ENCODE measurements around the gene FHIT. TPM values are rescaled to one million over a fixed set of nuclear protein-coding genes. Genes with fewer than 3 reads are reported as not detected.

Gene FHIT
- total RNA-seq, 4 donors from 2014 or later = 7.5 to 20.1 (median 13.5) TPM

DNA sequence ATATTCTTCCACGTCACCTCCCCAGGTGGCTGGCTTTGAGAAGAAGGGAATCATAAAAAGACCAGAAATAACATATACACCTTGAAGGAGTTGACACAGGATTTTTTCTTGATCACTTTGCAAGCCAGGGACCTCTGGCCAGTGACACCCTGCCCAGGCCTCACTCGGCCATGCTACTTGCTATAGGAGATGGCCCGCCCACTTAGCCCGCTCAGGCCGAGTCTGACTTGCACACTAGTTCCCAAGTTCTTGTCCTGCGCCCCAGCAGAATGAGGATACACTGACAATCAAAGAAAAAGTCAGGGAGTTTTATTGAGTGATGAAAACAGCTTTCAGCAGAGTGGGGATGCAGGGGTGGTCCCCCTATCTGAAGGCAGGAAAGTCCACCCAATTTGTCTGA is 1155.3 kb downstream of the FHIT start:
- Histone ChIP-seq H3K4me3 (no peak overlapping the region), H3K27ac (no peak overlapping the region), H3K4me1 (peaks cover 0 to 1% (median under 1%) of the 10 kb centered on the region in 4 donors), H3K9me3 (no peaks in the 10 kb centered on the region), H3K36me3 (no peaks in the 10 kb centered on the region), H3K27me3 (no peaks in the 10 kb centered on the region)
- DNase-seq = no peak
- TF ChIP-seq POLR2AphosphoS5 (IDR thresholded peaks at IDR 0.05) = no peak
- TF ChIP-seq EP300 (IDR thresholded peaks at IDR 0.05; ENCODE audit: low read depth) = no peak
- TF ChIP-seq POLR2A (IDR thresholded peaks at IDR 0.05) = no peak
- TF ChIP-seq, protein P1, sequence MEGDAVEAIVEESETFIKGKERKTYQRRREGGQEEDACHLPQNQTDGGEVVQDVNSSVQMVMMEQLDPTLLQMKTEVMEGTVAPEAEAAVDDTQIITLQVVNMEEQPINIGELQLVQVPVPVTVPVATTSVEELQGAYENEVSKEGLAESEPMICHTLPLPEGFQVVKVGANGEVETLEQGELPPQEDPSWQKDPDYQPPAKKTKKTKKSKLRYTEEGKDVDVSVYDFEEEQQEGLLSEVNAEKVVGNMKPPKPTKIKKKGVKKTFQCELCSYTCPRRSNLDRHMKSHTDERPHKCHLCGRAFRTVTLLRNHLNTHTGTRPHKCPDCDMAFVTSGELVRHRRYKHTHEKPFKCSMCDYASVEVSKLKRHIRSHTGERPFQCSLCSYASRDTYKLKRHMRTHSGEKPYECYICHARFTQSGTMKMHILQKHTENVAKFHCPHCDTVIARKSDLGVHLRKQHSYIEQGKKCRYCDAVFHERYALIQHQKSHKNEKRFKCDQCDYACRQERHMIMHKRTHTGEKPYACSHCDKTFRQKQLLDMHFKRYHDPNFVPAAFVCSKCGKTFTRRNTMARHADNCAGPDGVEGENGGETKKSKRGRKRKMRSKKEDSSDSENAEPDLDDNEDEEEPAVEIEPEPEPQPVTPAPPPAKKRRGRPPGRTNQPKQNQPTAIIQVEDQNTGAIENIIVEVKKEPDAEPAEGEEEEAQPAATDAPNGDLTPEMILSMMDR (IDR thresholded peaks at IDR 0.05) = no peak
- in situ Hi-C loops (cut with MboI; ENCODE audit: low pct_ligation_motif_present in 1 of 4, low pct_unique_long_range_greater_than_20kb in 1 of 4, low sequenced_read_pairs in 3 of 4) = no loop called here
- WGBS, 2 donors (ENCODE audit: low coverage in 1 of 2) = 80 to 92% methylated on average over 1 to 6 of the region's 6 CpGs
- intact Hi-C loops (cut with DNase I; ENCODE audit: low total_unique reads) = no loop called here

DNA sequence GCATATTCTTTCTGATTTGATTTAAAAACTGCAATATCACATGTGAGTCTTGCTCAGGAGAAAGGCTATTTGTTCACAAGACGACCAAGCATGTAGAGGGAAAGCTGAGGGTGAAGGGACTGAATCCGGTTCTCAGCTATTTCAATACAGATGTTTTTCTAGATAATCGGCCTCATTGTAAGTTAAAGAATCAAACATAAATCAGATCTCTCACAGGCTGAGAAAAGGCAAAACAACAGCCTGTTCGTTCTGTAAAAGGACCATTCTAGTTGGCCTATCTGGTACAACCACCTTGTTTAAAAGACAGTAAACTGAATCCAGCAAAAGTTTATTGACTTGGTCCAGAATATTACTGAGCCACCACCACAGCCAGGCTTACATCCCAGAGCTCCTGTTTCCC is 1155.7 kb downstream of the FHIT start:
- 58 to 65% methylated on average over 4 of the region's 4 CpGs for WGBS, 2 donors (ENCODE audit: low coverage in 1 of 2)
- no peak for DNase-seq
- TF ChIP-seq EP300 (IDR thresholded peaks at IDR 0.05; ENCODE audit: low read depth) = no peak
- TF ChIP-seq POLR2AphosphoS5 (IDR thresholded peaks at IDR 0.05) = no peak
- TF ChIP-seq, protein P1 (IDR thresholded peaks at IDR 0.05) = no peak
- no peak for TF ChIP-seq POLR2A (IDR thresholded peaks at IDR 0.05)
- Histone ChIP-seq H3K36me3 (no peaks in the 10 kb centered on the region), H3K9me3 (no peaks in the 10 kb centered on the region), H3K27ac (no peak overlapping the region), H3K4me1 (no peaks in the 10 kb centered on the region), H3K27me3 (no peaks in the 10 kb centered on the region), H3K4me3 (no peak overlapping the region)
- intact Hi-C loops (cut with DNase I; ENCODE audit: low total_unique reads) (no loop called here), in situ Hi-C loops (cut with MboI; ENCODE audit: low pct_ligation_motif_present in 1 of 4, low pct_unique_long_range_greater_than_20kb in 1 of 4, low sequenced_read_pairs in 3 of 4) (no loop called here)

DNA sequence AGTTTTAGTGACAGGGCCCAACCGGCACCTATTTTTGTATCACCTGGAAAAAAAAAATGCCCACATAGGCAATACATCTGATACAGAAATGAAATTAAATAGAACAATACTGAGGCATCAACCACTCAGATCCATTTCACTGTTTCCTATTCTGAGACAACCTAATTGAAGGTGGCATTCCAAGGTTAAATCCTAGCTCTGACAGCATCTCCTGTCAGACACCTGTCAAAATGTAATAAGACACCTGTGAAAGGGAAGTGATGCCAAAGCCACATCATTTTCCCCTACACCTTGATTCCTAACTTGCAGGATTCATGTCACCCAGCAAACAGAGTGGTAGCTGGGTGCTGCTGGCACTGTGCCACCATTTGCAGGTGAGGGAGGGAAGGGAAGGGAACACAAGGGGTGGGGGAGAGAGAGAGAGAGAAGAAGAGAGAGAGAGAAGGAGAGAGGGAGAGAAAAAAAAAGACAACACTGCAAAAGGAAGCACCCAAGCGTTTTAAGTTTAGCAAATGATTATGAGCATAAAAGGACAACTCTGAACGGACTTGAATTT is 1156.8 kb downstream of the FHIT start:
- in situ Hi-C loops (cut with MboI; ENCODE audit: low pct_ligation_motif_present in 1 of 4, low pct_unique_long_range_greater_than_20kb in 1 of 4, low sequenced_read_pairs in 3 of 4) (no loop called here), intact Hi-C loops (cut with DNase I; ENCODE audit: low total_unique reads) (no loop called here)
- WGBS, 2 donors (ENCODE audit: low coverage in 1 of 2) = 61 to 82% methylated on average over 3 of the region's 3 CpGs
- no peak for DNase-seq
- TF ChIP-seq EP300 (IDR thresholded peaks at IDR 0.05; ENCODE audit: low read depth) (no peak), POLR2AphosphoS5 (IDR thresholded peaks at IDR 0.05) (no peak), POLR2A (IDR thresholded peaks at IDR 0.05) (no peak)
- TF ChIP-seq, protein P1 (IDR thresholded peaks at IDR 0.05) = no peak
- H3K4me1 ChIP-seq = no peaks in the 10 kb centered on the region
- H3K4me3 ChIP-seq = no peak overlapping the region
- no peaks in the 10 kb centered on the region for H3K36me3 ChIP-seq
- no peaks in the 10 kb centered on the region for H3K9me3 ChIP-seq
- H3K27me3 ChIP-seq = no peaks in the 10 kb centered on the region
- no peak overlapping the region for H3K27ac ChIP-seq

DNA sequence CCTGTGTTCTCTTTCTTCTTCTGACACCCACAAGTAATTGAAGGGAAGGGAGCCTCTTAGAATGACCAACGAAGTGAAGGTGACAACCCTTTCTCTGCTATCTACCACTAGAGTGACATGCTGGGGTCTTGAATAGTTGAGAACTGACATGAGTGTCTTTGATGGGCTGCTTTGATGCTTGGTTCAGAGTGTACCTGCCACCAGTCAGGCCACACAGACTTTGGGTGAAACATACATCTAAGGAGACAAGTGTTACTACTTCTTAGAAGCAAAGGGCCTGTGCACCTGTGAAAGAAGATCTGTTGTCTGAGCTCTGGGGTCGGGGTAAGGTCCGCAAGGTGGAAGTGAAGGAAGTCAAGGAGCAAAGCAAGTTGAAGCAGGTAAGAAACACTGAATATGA is 1160.7 kb downstream of the FHIT start:
- intact Hi-C loops (cut with DNase I; ENCODE audit: low total_unique reads) (no loop called here), in situ Hi-C loops (cut with MboI; ENCODE audit: low pct_ligation_motif_present in 1 of 4, low pct_unique_long_range_greater_than_20kb in 1 of 4, low sequenced_read_pairs in 3 of 4) (no loop called here)
- Histone ChIP-seq H3K36me3 (no peaks in the 10 kb centered on the region), H3K9me3 (no peaks in the 10 kb centered on the region), H3K4me1 (no peaks in the 10 kb centered on the region), H3K27me3 (no peaks in the 10 kb centered on the region), H3K27ac (no peak overlapping the region), H3K4me3 (no peak overlapping the region)
- 89% methylated on average over 3 of the region's 3 CpGs; no CpG with 5 or more reads in 1 of the 2 donors for WGBS, 2 donors (ENCODE audit: low coverage in 1 of 2)
- no peak for DNase-seq
- TF ChIP-seq EP300 (IDR thresholded peaks at IDR 0.05; ENCODE audit: low read depth) = no peak
- TF ChIP-seq POLR2A (IDR thresholded peaks at IDR 0.05) = no peak
- TF ChIP-seq, protein P1 (IDR thresholded peaks at IDR 0.05) = no peak
- no peak for TF ChIP-seq POLR2AphosphoS5 (IDR thresholded peaks at IDR 0.05)

Measured in transverse colon (tissue), 4 donors.